ENCODE results near the gene TJAP1. TPM values are rescaled to one million over a fixed set of nuclear protein-coding genes. Genes with fewer than 3 reads are reported as not detected.
"Not testable (repeated sequence)": the region's sequence is repeated elsewhere in the genome, so short reads cannot be mapped to it uniquely, and the experiment has no call there.

Gene TJAP1
- total RNA-seq, 1 experiment from 2014 or later: 9.9 TPM

GRCh38 chr6:43453831-43454230 lies 23.5 kb upstream of the TJAP1 start:
- no peak for DNase-seq (ENCODE audit: low spot score)

DNA sequence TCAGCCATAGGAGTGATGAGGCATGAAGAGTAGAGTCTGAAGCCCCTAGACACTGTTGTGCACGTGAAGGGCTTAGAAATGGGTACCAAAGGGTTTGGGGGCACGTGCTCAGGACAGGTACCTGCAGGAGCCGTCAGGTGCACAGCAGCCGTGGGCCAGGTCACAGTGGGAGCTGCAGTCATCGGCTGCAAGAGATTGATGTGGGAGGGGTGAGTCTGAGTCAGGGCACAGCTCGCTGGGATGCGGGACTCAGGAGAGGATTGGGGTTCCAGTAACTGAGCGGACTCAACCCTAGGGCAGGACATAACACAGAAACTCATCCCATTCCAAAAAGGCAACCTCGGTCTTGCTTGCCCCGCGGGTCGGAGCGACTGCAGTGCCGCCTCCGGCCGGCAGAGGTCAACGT lies 23.1 kb upstream of the TJAP1 start:
- no peak for DNase-seq (ENCODE audit: low spot score)

- peak; percentile 73 for DNase-seq (ENCODE audit: low spot score)
Measured at GRCh38 chr6:43454696-43455530, 22.5 kb upstream of the TJAP1 start.

DNA sequence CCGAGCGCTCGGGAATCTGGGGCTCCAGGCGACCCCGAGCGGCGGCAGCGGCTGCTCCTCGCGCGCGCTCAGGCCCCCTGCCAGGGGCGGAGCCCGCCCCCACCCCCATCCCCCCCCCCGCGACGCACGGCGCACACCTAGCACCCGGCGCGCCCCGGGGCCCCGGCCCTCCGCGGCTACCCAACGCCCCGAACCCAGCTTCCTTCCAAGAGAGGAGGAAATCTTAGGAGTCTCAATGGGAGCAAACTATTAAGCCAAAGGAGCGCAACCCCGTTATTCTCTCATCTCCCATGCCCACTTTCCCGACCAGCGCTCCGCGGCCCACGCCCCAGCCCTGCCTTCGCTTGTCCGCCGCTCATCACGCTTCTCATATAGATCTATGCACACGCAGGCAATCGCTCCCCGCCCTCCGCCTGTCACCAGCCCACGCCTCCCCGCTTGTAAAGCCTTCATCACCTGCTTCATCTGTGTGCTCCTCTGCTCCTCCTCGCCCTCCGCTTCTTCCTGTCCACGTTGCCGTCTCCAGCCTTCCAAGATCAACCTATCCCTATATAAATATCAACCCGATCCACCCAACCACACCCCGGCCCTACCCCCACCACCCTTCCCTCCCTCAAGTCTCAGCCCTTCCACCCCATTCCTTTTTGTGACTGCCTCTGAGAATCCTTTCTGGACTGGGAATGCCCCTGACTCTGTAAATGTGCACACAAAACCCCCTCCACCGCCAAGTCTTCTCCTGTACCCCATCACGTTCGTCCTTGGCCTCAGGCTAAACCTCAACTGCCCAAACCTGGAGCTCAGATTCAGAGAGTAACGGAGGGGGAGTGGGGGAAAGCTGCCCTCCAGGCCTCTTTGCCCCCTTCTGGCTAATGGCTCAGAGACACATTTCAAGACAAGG lies 21.6 kb upstream of the TJAP1 start, which contains the start of gene DLK2:
Gene DLK2 (minus strand): TSS at position 18 of the 898 bp plus-strand sequence. CDS start 723 bp downstream, outside the sequence.
- no peak for DNase-seq (ENCODE audit: low spot score)

DNA sequence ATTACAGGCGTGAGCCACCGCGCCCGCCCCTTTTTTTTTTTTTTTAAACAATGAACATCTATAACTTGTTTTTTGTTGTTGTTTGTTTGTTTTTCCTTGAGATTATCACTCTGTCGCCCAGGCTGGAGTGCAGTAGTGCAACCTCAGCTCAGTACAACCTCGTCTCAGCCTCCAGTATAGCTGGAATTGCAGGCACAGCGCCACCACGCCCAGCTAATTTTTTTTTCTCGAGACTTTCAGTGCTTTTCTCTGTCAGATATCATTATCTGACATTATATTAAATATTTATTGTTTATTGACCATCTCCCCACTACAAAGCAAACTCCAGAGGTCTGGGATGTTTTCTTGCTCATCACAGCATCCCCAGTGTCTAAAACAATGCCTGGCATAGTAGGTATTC lies 19.7 kb upstream of the TJAP1 start:
- no peak for DNase-seq (ENCODE audit: low spot score)

DNA sequence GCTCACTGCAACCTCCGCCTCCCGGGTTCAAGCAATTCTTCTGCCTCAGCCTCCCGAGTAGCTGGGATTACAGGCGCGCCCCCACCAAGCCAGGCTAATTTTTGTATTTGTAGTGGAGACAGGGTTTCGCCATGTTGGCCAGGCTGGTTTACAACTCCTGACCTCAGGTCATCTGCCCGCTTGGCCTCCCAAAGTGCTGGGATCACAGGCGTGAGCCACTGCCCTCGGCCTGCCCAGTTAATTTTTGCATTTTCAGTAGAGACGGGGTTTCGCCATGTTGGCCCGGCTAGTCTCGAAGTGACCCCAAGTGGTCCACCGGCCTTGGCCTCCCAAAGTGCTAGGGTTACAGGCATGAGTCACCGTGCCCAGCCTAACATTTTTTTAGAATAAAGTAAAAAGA lies 19.2 kb upstream of the TJAP1 start:
- DNase-seq (ENCODE audit: low spot score): not testable (repeated sequence)

DNA sequence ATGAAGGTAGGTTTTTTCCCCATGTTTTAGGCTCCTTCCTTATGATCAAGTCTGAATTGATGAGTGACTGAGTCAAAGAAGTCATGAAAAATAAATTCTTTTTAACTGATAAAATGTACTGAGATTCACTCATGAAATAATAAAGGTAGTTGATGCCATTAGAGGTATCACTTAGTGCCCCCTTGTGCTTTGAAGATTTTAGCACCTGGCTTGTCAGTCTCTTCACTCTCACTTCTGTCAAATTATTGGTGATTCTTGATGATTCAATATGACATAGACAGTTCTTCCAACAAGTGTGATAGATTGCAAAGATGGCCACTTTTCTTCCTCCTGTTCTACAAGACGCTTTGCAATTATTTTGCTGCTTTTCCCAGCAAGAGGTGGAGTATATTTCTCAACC lies 17.8 kb upstream of the TJAP1 start:
- no peak for DNase-seq (ENCODE audit: low spot score)

GRCh38 chr6:43460032-43460431 lies 17.3 kb upstream of the TJAP1 start:
- no peak for DNase-seq (ENCODE audit: low spot score)

GRCh38 chr6:43461936-43462335 lies 15.4 kb upstream of the TJAP1 start:
- no peak for DNase-seq (ENCODE audit: low spot score)

DNA sequence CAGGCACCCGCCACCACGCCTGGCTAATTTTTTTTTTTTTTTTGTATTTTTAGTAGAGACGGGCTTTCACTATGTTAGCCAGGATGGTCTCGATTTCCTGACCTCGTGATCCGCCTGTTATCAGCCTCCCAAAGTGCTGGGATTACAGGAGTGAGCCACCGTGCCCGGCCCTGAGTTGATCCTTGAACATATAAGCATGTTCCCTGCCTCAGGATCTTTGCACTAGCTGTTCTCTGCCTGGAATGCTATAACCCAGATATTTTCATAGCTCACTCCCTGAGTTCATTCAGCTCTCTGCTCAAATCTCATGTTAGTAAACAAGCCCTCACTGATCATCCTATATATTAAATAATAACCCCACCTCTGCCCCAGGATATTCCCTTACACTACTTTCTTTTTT lies 13.0 kb upstream of the TJAP1 start:
- DNase-seq (ENCODE audit: low spot score): no peak

GRCh38 chr6:43465948-43466347 lies 11.4 kb upstream of the TJAP1 start:
- DNase-seq (ENCODE audit: low spot score): no peak

DNA sequence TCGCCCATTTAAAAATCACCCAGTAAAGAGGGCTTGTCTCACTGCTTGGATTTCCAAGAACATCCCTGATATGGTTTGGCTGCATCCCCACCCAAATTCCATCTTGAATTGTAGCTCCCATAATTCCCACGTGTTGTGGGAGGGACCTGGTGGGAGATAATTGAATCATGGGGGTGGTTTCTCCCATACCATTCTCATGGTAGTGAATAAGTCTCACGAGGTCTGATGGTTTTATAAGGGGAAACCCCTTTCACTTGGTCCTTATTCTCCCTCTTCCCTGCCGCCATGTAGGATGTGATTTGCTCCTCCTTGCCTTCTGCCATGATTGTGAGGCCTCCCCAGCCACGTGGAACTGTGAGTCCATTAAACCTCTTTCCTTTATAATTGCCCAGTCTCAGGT lies 10.1 kb upstream of the TJAP1 start:
- not testable (repeated sequence) for DNase-seq (ENCODE audit: low spot score)

DNA sequence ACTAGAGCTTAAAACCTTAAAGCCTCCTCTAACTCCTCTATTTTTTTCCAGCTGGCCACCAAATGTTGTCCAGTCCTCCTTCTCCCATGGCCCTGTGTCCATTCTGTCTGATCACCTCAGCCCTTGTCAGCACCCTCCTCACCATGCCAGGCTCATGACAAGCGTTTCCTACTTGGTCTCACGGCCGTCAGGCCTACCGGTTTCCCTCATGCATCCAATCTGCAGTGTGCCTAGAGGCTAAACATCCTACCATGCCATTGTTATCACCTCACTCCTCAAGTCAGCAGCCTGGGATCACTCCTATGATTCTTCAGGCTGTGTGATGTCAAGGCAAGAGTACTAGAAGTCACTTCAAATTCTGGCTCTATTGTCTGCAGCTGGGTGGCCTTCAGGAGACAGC lies 9.6 kb upstream of the TJAP1 start:
- no peak for DNase-seq (ENCODE audit: low spot score)

DNA sequence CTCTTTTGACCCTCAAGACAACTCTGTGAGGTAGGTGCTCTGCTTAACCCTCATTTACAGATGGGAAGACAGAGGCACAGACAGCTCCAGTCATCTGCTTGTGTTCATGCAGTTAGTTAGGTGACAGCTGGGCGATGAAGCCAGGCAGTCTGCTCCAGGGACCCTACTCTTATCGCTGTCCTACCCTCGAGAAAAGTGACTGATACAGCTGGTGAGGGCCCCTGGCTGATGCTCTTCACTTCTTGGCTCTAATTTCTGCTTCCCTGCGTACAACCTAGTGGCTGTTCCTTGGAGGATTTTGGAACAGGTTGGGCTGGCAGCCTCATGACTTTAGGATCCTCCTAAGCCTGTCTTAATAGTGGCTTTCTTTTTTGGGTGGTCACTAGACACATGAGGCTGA lies 9.1 kb upstream of the TJAP1 start:
- no peak for DNase-seq (ENCODE audit: low spot score)

GRCh38 chr6:43468748-43469681 lies 8.4 kb upstream of the TJAP1 start:
- DNase-seq (ENCODE audit: low spot score): no peak

- no peak for DNase-seq (ENCODE audit: low spot score)
Measured at GRCh38 chr6:43469947-43470346, 7.4 kb upstream of the TJAP1 start.

- no peak for DNase-seq (ENCODE audit: low spot score)
Measured at GRCh38 chr6:43471399-43471798, 6.0 kb upstream of the TJAP1 start.

DNA sequence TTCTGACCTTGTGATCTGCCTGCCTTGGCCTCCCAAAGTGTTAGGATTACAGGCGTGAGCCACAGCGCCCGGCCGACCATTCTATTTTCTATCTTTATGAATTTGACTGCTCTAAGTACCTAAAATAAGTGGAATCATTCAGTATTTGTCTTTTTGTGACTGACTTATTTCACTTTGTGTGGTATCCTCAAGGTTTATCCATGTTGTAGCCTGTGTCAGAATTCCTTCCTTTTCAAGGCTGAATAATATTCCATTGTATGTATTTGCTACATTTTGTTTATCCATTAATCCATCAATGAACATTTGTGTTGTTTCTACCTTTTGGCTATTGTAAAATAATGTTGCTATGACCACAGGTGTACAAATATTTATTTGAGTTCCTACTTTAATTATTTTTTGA lies 4.9 kb upstream of the TJAP1 start:
- DNase-seq (ENCODE audit: low spot score): no peak

DNA sequence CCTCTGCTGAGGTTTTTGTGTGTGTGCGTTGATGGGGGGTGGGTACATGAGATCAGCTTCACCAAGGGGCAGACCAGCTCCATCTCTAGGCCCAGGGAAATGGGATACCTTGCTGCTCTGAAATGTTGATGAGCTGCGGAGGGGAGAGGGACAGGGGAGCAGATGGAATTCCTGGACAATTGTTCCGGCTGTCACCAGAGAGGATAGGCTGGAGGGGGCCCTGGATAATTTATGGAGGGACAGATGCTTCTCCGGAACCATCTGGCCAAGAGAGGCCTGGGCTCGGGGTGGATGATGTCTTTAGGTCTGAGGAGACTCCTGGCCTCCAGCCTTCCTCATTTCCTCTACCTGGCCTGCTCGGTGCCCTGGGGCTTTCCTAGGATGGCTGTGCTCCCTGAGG lies 1.9 kb upstream of the TJAP1 start:
- DNase-seq (ENCODE audit: low spot score): no peak

DNA sequence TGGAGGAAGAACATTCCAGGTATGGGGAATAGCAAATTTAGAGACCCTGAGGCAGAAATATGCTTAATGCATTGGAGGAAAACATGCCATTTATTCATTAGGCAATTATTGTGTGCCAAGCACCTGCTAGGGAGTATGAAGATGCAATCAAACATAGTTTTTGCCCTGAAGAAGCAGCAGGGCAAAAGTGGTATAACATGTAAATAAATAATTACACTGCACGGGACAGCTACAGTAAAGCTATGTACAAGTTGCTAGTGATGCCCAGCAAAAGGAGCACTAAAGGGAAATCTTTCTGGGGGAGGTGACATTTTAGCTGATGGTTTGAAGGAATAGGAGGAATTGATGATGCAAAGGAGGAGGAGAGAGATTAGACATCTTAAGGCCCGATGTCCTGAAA lies 624 bp upstream of the TJAP1 start:
- DNase-seq (ENCODE audit: low spot score): no peak

GRCh38 chr6:43478008-43478372 lies 620 bp downstream of the TJAP1 start:
- no peak for DNase-seq (ENCODE audit: low spot score)

DNA sequence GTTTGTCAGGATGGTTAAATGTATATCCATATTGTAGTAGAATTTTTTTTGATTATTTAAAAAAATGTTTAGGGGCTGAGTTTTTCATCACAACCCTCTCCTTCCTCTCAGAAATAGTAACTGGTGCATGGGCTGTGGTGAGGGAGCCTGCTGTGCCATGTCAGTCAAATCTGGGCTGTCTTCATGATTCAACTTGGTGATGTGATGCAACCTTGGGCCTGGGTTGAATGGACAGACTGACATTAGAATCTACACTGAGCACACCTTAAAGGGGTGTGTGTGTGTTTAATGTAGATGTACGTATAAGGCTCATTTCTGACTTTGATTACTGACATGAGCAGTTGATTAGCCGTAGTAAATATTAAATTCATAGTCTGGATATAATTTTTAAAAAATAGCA lies 3.7 kb downstream of the TJAP1 start:
- no peak for DNase-seq (ENCODE audit: low spot score)
